NOMO-1 treated with DMSO at 0.1 percent for 48 hours (cell line): ENCODE data around the gene SLC49A3.
"Not testable (repeated sequence)": the region's sequence is repeated elsewhere in the genome, so short reads cannot be mapped to it uniquely, and the experiment has no call there.

Experiments
- DNase-seq: peaks from one replicate; lab custom pipeline; 2025; ENCODE audit not compliant: unreplicated experiment; lab: John Stamatoyannopoulos, UW

SLC49A3 gene

DNA sequence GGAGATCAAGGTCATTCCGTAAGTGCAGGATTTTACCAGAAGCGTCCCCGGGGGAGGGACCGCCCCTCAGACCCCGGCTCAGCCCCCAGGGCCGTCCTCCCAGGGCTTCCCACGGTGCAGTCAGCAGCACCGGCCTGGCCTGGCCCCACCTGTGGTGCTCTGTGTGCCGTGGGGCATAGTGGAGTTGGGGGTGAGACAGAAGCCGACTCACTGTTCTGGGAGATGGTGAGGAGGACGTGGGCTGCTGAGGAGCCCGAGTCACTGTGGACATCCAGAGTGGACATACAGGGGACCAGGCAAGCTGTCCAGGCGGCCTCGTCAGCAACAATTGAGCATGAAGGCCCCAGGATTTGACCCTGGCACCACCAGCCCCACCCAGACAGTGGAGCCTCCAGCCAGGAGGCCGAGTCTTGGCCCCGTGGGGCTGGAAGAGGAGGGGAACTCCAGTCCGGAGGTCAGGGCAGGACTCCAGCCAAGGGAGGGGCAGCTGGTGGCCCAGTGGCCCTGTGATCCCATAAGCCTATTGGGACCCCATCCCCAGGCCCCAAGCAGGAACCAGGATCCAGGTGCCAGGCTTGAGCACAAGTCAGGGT, 34.0 kb downstream of the SLC49A3 start:
- no peak for DNase-seq

DNA sequence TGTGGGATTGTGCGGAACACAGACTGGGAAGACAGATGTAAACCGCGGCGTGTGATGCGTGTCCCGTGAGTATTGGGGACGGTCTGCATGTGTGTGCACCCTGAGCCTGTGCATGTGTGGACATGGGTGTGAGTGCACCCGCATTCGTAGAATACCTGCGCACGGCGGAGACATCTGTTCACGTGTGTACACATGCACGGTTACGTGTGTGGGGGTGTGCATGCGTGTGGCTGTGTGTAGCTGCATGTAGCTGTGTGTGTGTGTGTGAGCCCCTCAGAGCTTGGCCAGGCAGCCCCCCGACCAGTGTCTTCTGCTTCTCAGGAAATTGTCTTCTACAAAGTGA, 34.5 kb downstream of the SLC49A3 start:
- DNase-seq, result no peak

DNA sequence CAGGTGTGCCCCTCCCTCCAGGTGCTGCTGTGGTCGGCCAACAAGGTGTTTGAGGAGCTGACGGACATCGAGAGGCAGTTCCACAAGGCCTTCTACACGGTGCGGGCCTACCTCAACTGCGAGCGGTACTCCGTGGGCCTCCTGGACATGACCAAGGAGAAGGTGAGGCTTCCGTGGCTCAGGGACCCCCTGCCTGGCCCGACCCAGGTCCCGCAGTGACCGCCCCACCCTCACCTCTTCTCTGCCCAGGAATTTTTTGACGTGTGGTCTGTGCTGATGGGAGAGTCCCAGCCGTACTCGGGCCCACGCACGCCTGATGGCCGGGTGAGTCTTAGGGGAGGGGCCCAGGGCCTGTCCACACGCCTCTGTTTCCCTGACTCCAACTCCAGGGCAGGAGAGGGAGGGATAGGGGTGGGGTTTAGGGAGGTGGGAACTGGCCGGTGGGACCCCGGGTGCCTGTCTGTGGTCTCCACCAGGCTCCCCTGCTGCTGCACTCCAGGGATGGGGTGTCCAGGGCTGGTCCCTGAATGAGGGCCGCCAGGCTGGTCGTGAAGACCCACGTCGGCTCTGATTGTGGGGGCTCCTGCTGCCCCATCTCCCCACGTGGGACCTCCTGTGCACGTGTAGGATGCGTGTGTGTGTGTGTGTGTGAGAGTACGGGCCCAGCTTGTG, 35.0 kb downstream of the SLC49A3 start:
- DNase-seq, result no peak

DNA sequence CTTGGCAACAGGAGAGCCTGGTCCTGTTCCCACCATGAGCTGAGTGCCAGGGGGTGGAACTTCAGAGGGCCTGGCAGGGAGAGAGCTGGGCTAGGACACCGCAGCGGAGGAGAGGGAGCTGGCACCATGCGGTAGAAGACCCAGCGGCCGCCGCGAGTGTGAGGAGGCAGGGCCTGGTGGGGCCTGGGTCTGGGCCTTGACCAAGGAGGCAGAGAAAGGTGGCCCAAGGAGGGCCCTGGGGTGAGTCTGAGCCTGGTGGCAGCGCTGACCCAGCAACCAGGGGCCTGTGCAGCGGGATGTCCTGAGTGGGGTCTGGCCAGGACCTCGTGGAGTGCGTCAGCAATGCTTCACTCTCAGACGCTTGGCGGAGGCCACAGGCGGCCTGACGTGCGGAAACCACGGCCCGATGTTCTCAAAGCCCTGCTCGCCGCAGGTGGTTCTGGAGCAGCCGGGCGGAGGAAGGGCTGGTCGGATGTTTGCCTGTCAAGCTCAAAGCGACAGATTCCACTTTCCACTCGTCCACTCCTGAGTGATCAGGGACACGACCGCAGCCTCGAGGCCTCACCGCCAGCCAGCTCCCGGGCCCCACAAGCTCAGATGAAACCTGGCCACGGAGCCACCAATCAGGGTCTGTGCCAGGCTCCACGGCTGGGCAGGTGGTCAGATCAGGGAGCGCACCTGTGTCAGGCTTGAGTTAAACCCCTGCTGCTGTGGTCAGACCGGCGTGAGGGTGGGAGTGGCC, 35.7 kb downstream of the SLC49A3 start:
- no peak for DNase-seq

DNA sequence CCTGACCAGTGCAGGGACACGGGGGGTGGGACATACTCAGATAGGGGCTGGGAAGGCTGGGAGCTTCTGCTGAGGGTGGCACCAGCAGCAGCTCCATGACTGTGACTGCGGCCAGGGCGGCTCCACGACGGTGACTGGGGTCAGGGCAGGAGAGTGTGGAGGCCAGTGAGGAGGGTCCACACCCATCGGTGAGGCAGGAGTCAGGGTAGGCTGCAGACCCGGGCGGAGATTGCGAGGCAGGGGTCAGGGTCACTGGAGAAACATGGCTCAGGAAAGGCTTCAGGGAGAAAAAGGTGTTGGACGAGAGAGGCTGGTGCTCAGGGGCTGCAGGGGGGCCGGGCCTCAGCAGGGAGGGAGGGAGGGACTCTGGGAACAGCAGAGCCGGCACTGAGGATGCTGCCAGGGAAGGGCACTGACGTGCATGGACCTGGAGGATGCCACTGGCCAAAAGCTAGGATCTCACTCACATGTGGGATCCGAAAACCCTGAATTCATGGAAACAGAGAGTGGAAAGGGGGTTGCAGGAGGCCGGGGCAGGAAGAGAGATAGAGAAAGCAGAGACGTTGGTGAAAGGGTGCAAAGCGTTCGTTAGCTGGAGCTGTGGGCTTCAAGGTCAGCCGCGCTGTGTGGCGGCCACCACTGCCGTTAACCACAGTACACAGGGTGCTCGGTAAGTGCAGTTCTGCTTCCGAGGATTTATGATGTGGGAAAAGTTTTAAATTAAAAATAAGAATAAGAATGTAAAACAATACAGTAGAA, 36.9 kb downstream of the SLC49A3 start:
- DNase-seq, result no peak

DNA sequence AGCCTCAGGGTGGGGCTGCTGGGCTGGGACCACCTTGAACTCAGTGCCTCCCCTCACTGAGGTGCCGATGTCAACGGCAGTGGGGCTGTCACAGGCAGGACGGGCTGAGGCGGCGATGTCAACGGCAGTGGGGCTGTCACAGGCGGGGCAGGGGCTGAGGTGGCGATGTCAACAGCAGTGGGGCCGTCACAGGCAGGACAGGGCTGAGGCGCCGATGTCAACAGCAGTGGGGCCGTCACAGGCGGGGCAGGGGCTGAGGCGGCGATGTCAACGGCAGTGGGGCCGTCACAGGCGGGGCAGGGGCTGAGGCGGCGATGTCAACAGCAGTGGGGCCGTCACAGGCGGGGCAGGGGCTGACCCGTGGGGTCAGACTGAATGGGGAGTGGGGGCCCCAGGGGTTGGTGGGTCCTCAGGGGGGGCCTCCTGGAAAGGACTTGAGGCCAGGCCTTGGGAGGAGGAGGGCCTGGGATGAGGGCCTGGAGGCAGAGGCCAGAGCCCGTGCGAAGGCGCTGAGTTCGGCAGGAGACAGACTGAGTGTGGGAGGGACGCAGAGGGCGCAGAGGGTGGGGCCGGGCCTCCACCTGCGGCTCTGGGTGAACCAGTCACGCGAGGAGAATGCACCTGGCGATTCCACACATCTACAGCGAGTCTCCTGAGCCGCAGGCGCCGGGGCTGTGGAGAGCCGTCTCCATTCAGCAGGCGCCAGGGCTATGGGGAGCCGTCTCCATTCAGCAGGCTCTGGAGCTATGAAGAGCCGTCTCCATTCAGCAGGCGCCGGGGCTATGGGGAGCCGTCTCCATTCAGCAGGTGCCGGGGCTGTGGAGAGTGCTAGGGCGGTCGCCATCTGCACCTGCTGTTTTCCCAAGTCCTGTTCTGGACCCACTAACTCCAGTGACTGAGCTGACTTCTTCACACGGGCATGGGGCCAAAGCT, 37.7 kb downstream of the SLC49A3 start:
- no peak for DNase-seq

DNA sequence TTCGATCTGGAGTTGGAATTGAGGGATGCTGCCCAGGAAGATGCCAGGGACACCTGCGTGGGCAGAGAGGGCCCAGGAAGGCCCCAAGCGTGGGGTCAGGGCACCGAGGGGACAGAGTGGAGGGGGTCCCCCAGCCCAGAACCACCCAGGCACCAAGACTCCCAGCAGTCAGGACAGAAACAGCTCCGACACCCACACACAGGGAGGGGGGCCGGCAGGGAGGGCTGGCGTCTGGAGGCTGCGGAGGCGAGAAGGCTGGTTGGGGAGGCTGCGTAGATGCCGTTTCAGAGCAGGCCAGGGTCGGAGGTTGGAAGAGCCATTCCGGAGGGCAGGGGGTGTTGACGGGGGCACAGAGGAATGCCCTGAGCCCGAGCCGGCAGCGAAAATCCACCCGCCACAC, 38.5 kb downstream of the SLC49A3 start:
- no peak for DNase-seq

DNA sequence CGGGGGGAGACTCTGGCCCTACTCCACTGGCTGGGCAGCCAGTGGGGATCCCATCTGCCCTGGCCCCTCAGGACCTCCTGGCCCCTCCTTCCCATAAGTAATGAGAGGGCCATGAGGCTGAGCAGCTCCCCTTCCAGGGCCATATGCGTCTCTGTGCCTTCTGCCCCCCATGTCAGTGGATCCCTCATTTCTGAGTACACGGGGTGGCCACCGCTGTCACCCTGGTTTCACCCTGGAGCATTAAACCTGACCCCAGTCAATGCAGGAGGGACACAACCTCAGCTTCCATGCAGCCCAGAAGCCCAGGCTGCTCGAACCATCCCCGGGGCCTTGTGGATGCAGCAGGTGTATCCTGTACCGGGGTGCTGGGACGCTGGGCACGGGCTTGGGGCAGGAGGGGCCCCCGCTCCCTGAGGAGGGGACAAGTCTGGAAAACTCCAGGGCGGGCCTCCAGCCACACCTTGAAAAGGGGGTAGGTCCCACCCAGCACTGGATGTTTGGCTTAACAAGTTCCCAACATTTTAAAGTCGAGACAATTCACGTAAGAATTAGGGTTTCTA, 39.1 kb downstream of the SLC49A3 start:
- no peak for DNase-seq

DNA sequence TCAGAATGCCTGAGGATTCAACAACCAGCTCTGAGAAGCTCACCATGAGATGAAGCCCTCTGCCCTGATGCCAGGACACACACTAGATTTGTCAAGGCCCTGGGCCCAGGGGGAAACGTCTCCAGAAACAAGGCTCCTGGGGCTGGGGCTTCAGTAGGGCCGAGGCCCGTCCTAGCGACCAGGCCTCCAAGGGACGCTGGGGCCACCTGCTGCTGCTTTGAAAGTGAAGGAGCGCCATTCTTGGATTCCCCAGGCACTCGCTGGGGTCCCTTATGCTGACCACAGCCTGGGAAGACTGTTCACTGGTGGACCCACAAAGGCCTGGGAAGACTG, 39.7 kb downstream of the SLC49A3 start:
- DNase-seq, result no peak

DNA sequence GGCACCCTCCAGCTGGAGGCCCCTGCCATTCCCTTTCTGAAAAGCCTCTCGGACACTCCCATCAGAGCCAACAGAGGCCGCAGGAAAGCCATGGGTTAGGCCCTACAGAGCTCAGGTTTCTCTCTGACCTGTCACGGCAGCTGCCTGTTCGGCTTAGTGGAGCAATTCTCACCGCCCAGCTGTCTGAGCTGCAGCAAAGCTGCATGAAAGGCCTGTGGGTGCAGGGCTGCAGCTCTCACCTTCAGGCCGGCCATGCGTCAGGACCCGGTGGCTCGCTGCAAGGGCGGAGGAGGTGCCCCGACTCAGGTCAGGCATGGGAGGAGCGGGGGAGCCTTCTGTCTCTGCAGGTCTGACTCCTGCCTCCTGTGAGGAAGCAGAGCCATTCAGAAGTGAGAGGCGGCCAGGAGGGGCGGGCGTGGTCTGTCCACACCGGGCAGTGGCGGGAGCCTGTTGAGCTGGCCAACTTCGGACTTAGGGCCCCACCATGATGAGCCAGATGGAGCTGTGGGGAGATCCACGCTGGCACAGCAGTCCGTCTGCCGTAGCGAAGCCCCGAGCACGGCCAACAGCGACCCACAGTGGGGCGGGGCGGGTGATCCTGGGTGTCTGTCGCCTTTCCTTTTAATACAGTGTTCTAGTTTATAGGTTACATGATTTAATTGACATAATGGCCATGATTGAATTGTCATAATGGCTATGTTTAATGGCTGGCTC, 40.2 kb downstream of the SLC49A3 start:
- no peak for DNase-seq

DNA sequence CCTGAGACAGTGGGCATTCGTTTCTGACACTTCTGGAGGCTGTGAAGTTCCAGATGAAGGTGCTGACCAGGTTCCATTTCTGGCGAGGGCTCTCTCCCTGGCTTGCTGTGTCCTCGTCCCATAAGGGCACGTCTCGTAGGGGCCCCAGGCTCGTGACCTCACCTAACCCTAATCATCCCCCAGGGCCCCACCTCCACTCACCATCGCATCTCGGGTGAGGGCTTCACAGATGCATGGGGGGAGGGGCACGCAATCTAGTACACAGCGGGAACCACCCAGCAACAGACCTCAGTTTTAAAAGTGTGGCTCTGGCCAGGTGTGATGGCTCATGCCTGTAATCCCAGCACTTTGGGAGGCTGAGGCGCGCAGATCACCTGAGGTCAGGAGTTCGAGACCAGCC, 41.5 kb downstream of the SLC49A3 start:
- DNase-seq, result no peak

DNA sequence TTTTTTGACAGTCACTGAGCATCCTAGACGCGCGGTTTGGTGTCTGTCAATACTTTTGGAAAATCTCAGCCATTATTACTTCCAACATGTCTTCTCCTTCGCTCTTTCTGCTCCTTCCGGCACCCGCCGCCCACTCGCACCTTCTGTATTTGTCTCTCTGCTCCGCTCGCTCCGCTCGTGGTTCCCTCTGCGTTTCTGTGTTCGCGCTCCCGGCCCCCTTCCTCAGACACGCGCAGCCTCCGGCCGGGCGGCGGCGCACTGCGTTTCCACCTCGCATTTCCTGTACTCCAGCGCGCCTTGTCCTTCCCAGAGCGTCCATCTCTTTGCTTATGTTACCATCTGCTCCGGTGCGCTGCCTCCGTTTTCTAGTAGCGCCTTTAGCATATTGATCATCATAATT, 42.5 kb downstream of the SLC49A3 start:
- DNase-seq, result no peak

DNA sequence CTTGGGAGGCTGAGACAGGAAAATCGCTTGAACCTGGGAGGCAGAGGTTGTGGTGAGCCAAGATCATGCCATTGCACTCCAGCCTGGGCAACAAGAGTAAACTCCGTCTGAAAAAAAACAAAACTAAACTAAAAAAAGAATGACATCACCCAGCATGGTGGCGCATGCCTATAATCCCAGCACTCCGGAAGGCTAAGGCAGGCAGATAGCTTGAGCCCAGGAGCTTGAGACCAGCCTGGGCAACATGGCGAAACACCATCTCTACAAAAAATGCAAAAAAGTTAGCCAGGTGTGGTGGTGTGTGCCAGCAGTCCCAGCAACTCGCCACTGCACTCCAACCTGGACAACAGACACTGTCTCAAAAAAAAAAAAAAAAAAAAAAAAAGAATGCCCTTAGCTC, 46.6 kb downstream of the SLC49A3 start:
- DNase-seq, result not testable (repeated sequence)

DNA sequence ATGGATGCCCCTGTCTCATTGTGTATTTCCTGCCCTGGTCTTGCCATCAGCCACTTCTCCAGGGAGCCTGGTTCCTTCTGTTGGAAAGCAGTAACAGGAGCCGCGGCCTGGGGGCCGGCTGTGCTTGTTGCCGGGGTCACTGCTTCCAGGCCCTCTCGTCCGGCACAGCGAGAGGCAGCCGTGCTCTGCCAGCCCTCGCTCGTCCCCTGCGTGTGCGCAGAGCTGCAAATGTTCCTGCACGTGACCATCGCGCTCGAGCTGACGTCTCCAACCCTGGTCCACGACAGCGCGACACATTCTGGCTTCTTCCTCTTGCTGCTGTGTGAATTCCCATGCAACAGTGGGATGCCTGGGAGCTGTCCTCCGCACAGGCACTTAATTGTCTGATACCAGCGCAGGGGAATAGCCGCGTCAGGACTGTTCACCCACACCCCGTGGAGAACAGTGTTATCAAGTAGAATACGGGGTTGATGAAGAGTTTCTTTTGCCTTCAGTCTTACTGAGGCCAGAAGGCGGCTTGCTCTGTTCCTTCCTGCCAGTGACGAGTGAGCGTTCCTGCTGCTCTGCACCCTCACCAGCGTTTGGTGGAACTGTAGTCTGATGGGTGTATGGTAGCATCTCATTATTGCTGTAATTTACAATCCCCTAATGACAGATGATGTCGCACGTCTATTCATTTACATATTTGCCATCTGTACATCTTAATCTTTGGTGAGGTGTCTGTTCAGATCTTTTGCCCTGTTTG, 51.2 kb downstream of the SLC49A3 start:
- no peak for DNase-seq

DNA sequence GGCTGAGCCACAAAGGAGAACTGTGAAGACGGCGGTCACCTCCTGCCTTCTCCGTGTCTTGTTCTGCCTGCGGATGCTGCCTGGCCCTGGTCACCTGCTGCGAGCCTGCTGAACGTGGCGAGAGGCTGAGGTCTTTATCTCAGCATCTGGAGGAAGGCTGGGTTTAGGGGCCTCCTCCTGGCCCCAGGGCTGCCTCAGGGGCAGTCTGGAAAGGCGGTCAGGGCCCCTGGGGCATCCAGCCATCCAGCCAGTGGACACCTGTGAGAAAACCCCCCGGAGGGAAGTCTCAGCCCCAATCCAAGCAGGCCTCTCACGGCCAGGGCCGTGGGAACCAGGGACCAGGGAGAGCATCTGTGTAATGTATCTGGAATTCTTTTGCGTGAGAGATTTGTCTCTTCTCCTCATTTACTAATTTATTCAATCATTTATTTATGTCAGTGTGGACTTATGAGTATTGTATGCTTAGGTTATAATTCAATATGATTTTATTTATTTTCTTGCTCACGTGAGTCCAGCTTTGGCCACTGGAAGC, 52.3 kb downstream of the SLC49A3 start:
- DNase-seq, result no peak

DNA sequence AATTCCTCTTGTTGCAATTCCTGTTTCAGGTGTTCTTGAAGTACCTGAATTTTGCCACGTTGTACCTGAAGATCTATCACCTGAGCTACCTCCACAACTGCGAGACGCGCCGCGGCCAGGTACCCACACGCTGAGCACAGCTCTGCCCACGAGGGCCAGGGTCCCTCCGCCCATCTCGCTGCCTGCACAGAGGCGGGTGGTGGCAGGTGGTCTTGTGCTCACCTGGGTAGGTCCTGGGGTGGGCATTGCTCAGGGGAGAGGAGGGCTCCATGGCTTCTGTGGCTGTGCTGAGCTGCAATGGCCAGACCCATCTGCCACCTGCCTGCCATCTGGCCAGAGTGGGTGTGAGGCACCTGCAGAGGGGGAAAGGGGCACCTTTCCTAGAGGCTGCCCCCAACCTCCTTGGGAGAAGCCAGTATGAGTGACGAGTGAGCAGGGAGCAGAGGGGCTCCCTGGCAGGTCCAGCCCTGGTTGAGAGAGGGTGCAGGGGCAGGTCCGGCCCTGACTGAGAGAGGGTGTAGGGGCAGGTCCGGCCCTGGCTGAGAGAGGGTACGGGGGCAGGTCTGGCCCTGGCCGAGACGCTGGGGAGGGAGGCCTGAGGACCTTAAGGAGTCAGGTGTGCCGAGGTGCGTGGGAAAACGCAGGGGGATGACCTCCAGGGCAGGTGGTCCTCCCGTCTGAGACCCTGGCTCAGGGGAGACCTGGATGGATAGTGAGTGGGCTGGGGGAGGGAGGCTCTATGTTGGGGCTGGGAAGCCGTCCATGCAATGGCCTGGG, 52.9 kb downstream of the SLC49A3 start:
- DNase-seq, result no peak

DNA sequence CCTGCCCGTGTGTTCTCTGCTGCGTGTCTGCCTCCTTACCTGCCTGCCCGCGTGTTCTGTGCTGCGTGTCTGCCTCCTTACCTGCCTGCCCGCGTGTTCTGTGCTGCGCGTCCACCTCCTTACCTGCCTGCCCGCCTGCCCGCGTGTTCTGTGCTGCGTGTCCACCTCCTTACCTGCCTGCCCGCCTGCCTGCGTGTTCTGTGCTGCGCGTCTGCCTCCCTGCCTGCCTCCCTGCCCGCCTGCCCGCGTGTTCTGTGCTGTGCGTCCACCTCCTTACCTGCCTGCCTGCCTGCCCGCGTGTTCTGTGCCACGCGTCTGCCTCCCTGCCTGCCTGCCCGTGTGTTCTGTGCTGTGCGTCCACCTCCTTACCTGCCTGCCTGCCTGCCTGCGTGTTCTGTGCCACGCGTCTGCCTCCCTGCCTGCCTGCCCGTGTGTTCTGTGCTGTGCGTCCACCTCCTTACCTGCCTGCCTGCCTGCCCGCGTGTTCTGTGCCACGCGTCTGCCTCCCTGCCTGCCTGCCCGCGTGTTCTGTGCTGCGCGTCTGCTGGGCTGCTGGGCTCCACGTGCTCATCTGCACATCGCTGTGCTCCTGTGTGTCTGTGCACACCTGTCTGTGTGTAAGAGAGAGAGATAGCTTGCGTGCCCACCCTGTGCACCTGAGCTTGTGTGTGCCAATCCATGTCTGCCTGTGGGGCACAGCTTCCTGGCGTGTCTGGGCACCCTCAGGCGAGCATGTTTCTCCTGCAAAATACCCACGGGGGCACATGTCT, 53.7 kb downstream of the SLC49A3 start:
- not testable (repeated sequence) for DNase-seq
